Activated CD8-positive, alpha-beta memory T cell treated with anti-CD3 and anti-CD28 coated beads, Interleukin-2, amount 50 U/mL, for 48 hours (primary cell): ENCODE measurements around the gene MIEN1.
"Not testable (repeated sequence)": the region's sequence is repeated elsewhere in the genome, so short reads cannot be mapped to it uniquely, and the experiment has no call there.

ENCODE experiments used
- DNase-seq: peaks from one replicate; pipeline ENCODE4 v3.0.0-alpha.2; 2020

The MIEN1 gene, protein sequence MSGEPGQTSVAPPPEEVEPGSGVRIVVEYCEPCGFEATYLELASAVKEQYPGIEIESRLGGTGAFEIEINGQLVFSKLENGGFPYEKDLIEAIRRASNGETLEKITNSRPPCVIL

DNA sequence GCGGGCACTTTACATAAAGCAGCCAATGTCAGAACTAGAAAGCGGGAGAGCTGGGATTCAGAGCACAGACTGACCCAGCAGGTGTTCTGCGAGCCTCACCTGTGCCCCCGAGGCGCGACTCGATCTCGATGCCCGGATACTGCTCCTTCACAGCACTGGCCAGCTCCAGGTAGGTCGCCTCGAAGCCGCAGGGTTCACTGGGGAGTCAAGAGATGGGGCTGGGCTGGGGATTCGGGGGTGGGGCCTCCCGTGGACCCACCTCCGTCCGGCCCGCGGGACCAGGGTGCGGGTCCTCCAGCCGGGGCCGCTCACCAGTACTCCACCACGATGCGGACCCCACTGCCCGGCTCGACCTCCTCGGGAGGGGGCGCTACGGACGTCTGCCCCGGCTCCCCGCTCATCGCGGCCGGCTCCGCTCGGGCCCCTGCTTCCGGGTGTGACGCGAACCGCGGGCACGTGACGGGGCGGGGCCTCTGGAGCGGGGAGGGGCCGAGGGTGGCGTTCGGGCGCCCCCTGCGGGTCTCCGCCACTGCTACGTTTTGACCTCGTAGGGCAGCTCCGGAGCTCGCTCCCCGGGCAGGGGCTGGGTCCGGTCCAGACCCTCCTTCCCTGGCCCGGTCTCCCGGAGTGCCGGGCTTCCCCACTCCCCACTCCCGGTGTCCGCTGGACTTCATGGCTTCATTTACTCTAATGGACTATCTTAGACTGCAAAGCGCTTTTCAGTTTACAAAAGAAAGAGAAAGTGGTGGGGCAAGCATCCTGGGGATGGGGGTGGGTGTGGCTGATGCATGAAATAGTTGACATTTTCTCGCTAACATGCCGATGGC is at the start of gene MIEN1:
Gene MIEN1, minus strand, starts transcription at position 438 of the 827 bp plus-strand sequence. Its CDS starts 37 bp downstream, at position 401.
- DNase-seq: peak; percentile 99

- no peak for DNase-seq
Measured at GRCh38 chr17:39777534-39778365, 47.4 kb upstream of the MIEN1 start.

- no peak for DNase-seq
Measured at GRCh38 chr17:39776252-39776651, 45.9 kb upstream of the MIEN1 start.

DNA sequence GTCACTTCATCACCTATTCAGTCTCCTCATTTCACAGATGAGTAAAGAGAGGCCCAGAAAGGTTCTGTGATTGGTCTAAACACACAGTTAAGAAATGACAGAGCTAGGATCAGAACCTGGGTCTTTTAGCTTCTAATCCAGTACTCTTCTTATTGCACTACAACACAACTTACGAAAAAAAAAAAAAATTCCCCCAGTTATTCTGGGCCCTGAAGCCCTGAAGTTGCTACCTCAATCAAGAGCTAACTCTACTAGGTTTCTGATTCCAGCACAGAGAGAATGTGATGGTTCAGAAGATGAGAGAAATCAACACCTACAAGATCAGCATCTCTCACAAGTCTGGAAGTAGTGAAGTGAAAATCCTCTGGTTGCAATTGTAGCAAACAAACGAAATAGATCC is 44.7 kb upstream of the MIEN1 start:
- no peak for DNase-seq

DNA sequence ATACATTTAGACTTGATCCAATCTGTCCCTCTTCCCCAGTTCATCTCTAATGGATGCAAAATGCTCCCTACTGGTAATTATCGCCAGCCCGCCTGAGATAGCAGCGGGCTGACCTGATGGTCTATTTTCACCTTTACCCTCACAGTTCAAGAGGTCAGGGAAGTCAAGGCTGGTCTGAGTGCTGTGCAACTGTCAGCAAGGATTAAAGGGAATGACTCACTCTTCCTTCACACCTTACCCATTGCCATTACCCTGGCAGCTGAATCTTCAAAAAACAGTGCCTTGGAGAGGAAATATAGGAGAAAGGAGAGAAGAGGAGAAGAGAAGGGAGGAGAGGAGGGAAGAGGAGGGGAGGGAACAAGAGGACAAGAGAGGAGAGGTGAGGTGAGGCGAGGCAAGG is 43.7 kb upstream of the MIEN1 start:
- no peak for DNase-seq

- no peak for DNase-seq
Measured at GRCh38 chr17:39772987-39773934, 42.9 kb upstream of the MIEN1 start.

DNA sequence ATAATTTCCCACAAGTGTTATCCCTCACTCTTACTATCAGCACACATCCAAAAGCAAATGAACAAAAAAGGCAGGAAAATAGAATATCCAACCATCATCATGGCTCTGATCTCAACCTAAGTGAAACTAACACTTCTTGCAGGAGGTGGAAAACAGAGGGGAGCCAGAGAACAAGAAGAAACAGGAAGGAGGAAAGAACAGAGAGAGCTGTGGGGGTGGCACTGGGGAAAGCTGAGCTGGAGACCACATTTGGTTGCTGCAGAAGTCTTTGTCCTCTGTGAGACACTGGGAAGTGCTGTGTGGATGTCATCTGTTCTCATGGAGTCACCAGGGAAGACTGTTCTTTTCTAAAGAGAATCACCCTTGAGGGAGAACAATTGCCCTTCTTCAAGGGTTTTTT is 42.1 kb upstream of the MIEN1 start:
- no peak for DNase-seq

DNA sequence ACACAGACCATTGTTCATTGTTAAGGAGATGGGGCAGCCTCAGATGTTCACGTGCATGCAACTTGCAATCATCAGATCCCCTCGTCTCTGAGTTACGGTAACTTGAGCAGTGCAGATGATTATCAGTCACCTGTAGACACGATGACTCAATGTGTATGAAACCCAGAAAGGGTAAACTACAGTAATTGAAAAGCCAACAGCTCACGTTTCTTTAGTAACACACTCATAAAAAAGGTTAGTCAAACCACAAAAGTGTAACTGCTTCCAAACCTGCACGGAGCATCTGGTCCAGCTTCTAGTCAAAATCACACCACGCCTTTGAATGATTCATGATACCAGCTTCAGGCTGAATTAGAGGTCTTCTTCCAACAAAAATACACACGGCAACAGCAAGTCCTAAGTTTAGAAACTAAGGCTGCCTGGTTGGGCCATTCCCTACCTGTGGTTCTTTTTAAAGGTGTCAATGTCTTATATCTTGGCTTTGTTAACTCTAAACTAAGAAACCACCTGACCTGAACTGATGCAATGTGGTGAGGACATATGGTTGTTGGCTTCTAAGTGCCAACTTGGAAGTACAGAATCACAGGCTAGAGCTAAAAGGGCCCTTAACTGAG is 39.7 kb upstream of the MIEN1 start:
- no peak for DNase-seq

- DNase-seq: no peak
Measured at GRCh38 chr17:39767147-39767546, 36.8 kb upstream of the MIEN1 start.

DNA sequence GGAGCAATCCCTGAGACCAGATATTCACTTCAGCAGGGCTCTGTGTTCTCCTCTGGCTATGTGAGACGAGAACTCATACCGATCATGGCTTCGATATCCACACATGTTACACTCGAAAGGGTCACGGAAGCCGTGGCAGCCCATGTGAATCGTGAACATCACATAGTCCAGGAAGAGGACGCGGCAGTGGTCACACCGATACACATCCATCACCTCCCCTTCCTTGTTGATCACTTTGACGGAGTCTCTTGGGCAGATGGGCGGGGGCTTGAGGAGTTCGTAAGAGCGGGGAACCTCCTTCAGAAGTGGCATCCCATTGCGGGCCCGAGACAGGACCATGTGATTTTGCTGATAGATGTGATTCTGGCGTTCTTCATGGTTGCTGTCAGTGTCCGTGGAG is 35.4 kb upstream of the MIEN1 start:
- no peak for DNase-seq

- DNase-seq: no peak
Measured at GRCh38 chr17:39765175-39765574, 34.8 kb upstream of the MIEN1 start.

- not testable (repeated sequence) for DNase-seq
Measured at GRCh38 chr17:39764171-39764570, 33.8 kb upstream of the MIEN1 start.

DNA sequence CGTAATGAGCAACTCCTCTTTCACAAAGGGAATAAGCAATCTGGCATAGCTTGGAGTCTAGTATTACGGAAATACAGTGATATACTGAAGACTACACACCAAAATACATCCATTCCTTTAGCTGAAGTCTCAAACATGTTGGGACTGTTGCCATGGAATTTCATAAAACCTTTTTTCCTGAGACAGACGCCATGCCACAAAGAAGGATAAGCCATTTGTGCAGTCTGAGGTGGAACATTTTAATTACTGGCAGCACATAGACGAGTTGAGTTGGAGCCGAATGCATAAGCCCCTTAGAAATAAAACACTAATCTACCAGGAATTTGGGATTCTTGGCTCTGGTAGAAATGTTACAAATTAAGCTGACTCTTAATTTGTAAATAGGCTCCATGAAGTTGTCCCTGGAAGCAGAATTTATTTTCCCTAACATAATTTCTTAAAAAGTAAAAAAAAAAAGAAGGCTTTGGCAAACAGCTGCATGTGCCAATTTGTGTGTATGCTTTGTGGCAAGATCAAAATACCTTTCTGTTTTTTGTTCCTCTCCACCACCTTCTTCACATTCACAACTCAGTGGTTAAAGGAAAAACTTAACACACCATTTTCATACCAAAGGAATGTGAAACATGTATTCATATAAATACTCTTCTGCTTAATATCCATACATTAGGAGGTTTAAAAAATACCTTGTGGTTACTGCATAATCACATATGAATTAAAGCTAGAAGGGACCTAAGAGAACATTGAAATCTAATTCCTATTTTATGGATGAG is 32.9 kb upstream of the MIEN1 start:
- no peak for DNase-seq

- no peak for DNase-seq
Measured at GRCh38 chr17:39761861-39762496, 31.6 kb upstream of the MIEN1 start.

DNA sequence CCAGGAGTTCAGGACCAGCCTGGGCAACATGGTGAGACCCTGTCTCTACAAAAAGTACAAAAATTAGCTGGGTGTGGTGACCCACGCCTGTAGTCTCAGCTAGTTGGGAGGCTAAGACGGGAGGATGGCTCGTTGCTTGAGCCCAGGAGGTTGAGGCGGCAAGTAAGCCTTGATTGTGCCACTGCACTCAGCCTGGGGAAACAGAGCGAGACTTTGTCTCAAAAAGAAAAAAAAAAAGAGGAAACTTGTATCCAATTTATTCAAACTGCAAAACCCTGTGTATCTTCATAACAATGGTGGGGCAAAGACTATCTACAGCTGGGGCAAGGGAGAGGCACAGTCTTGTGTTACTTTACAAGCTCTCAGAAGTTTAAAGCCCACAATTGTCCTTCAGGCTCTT is 28.9 kb upstream of the MIEN1 start:
- DNase-seq: no peak

DNA sequence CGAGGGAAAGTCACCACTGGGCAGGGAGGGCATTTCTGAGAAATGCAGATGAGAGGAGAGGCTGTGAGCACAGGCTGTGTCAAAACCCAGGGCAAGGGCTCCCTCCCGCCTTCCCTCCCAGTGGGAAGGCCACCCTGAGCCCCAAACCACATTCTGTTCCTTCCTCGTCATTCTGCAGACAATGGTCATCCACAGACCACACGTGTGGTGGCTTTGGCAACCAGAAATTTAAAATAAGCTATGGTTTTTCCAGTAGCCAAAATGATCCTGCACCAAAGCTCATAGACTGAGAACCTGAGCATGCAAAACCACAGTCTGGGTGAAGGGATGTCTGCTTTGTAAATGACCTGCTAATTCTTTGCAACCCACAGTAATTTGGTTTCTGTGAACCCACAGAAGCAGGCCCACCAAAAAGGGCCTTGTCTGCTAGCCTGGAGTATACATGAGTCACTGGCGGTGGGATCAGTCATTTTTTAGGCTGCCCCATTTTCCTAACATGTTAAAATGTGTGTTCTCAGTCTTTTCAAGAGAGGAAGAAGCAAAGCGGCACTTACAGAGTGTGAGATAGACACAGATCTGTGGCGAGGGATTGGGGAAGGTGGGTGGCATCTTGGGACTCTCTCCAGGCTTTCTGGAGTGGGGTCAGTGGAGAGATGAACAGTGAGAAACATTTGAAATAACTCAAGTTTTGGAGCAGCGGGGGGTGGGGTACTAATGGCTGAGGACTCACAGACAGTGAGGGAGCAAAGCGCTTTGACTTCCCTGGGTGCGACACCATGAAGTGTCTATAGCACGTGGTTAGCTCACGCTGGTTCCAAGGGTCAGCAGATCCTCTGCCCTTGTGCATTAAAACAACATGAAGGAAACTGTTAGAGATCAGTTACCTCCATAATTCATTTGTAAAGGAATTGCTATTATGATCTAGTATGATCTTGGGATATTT is 27.9 kb upstream of the MIEN1 start:
- peak; percentile 82 for DNase-seq

DNA sequence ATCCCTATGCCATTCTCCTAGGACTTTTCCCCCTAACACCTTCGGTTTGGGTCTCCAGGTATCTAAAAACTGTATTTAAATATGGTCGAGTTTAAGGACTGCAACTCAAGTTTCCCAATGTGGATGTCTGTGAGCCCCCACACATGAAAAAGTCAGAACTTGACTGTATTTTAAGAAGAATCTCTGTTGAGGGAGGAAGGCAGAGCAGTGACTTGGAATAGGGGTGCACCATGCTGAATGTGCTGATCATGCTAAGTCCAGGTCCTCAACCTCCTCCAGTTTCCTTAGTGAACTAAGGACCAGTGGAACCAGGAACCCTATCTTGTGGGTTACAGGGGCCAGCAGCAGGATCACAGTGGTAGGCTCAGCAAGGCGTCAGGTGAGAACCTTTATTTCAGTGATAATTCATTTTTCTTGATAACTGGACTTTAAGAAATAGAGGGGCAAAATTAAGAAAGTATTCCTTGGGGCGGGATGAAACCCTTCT is 26.9 kb upstream of the MIEN1 start:
- DNase-seq: peak; percentile 51

- DNase-seq: peak; percentile 76
Measured at GRCh38 chr17:39756380-39757079, 26.2 kb upstream of the MIEN1 start.
